HG03354 (cell line): Measurements from ENCODE around the gene CARNS1.
A peak's percentile ranks its signal among the peaks of the same experiment; 100 is the strongest.
"Not testable (repeated sequence)": the region's sequence is repeated elsewhere in the genome, so short reads cannot be mapped to it uniquely, and the experiment has no call there.

Experiments used
- ATAC-seq: cut with Tn5 transposase; IDR thresholded peaks from one replicate; pipeline ENCODE4 v1.9.1; 2021; ENCODE audit warnings: mild to moderate bottlenecking; ENCODE audit not compliant: unreplicated experiment, poor library complexity, severe bottlenecking

CARNS1 gene

DNA sequence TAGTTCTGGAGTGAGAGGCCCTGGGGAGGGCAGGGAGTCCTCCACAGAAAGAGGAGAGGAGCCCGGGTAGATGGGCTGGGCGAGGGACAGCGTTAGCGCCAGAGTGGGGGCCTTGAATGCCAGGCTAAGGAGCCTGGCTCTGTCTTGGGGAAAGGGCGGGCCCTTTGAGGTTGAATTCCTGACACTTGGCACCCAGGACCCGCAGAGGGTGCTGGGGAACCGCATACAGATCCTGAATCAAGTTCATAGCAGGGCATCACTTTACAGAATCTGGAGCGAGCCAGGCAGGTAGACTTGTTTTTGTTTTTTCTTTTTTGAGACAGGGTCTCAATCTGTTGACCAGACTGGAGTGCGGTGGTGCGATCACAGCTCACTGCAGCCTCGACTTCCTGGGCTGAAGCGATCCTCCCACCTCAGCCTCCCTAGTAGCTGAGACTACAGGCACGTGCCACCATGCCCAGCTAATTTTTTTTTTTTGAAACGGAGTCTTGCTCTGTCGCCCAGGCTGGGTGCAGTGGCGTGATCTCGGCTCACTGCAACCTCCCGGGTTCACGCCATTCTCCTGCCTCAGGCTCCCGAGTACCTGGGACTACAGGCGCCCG is 6.1 kb downstream of the CARNS1 start:
- no peak for ATAC-seq

DNA sequence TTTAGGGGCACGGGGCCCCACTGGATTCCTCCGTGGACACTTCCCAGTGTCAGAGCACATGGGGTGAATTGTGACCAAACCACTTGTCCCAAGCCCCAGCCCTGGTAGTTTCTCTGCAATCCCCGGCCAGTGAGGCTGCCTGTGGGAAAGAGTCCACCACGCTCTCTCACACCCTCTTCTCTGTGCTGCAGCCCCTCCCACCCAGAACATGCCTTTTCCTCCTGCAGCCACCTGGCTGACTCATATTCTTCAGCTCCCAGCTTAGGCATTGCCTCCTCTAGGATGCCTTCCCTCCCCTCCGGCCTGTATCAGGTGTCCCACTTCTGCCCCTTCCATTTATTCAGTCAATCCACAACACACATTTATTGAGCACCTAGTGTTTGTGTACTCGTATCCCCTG is 7.4 kb downstream of the CARNS1 start:
- no peak for ATAC-seq

- no peak for ATAC-seq
Measured at GRCh38 chr11:67423466-67423865, 8.0 kb downstream of the CARNS1 start.

DNA sequence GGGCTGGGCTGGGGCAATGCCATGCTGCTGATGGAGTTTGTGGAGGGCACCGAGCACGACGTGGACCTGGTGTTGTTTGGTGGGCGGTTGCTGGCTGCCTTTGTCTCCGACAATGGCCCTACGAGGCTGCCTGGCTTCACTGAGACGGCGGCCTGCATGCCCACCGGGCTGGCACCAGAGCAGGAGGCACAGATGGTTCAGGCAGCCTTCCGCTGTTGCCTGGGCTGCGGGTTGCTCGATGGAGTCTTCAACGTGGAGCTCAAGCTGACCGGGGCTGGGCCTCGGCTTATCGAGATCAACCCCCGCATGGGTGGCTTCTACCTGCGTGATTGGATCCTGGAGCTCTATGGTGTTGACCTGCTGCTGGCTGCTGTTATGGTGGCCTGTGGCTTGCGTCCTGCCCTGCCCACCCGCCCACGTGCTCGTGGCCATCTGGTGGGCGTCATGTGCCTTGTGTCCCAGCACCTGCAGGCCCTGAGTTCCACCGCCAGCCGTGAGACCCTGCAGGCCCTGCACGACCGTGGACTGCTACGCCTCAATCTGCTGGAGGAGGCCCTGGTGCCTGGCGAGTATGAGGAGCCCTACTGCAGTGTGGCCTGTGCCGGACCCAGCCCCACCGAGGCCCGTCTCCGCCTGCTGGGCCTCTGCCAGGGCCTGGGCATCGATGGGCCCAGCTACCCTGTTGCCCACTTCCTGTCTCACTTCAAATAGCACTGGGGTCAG is 8.6 kb downstream of the CARNS1 start:
- no peak for ATAC-seq

DNA sequence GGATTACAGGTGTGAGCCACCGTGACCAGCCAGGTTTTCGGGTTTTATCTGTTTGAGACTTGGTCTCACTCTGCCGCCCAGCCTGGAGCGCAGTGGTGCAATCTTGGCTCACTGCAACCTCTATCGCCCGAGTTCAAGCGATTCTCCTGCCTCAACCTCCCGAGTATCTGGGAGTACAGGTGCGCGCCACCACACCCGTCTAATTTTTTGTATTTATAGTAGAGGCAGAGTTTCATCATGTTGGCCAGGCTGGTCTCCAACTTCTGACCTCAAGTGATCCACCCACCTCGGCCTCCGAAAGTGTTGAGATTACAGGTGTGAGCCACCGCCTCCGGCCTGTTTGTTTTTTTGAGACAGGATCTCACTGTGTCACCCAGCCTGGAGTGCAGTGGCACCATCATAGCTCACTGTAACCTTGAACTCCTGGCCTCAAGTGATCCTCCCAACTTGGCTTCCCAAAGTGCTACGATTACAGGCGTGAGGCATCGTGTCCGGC is 11.9 kb downstream of the CARNS1 start:
- ATAC-seq: not testable (repeated sequence)

DNA sequence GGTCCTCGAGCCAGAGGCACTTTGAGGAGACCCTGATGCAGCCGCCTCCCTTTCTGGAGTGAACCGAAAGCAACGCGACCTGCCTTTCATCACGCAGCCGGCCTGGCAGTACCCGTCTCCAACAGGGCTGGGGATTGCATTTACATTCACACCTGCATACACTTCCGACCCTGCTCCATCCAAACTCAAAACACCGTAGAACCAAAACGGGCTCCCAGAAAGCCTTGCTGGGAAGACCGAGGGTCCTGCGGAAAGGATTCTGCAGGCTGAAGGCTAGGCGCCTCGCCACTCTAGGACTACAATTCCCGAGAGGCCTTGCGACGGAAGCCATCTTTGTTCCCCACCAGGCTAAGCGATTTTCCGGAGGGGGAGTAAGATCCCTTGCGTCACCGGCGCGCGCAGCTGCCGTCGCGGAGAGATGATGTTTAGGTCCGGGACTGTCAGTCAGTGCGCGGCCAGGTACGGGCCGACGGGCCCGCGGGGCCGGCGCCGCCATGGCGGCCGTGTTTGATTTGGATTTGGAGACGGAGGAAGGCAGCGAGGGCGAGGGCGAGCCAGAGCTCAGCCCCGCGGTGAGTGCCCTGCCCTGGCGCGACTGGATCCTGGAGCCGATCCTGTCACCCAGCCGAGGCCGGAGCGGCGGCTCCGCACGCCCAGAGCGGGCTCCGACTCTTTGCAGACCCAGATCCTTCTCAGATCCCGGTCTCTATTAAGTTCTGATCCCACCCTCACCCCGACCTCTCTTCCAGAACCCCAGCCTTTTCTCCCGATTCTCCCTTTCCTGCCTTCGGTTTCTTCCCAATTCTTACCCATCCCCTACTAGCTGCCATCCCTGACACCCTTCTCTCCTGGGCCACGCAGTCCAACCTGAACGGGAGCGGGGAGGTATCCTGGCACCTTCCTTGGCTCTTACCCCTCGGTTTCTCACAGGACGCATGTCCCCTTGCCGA is 12.8 kb downstream of the CARNS1 start, which contains the start of gene RPS6KB2:
TSS of gene RPS6KB2 (plus strand) at position 443 of the 950 bp plus-strand sequence. CDS start at position 495, 52 bp downstream.
- ATAC-seq: peak; percentile 83

GRCh38 chr11:67429038-67429668 is 13.7 kb downstream of the CARNS1 start:
- no peak for ATAC-seq

- no peak for ATAC-seq
Measured at GRCh38 chr11:67429722-67430121, 14.2 kb downstream of the CARNS1 start.

DNA sequence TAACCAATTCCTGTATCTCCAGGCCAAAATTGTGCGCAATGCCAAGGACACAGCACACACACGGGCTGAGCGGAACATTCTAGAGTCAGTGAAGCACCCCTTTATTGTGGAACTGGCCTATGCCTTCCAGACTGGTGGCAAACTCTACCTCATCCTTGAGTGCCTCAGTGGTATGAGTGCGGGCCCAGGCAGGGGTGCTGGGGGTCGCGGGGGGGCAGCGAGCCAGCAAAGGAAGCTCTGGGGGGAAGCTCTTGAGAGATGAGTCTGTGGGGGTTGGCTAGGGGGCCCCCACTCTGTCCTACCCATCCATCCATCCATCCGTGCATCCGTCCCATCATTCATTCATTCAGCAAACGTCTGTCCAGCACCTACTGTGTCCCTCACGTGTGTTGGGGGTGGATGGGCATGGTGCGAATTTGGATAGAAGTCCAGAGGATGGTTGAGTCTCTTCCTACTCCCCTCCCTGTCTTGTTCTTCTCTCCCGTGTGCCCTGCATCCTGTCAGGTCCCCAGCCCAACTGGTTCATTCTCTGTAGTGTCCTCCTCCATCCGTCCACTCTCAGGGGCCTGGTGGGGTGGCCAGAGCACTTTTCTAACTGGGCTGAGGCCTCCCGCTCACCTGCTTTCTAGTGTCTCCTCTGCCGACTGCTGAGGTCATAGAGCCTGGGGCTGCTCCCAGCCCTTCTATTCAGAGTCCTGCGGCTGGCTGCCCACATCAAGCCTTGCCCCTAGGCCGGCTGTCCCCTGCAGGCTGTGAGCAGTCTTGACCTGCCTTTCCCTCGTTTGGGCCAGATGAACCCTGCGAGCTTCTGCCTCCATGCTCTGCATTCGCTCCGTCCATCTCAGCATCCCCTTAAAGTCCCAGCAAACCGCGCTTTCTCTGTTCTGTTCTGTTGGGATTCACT is 16.1 kb downstream of the CARNS1 start:
- ATAC-seq: no peak

DNA sequence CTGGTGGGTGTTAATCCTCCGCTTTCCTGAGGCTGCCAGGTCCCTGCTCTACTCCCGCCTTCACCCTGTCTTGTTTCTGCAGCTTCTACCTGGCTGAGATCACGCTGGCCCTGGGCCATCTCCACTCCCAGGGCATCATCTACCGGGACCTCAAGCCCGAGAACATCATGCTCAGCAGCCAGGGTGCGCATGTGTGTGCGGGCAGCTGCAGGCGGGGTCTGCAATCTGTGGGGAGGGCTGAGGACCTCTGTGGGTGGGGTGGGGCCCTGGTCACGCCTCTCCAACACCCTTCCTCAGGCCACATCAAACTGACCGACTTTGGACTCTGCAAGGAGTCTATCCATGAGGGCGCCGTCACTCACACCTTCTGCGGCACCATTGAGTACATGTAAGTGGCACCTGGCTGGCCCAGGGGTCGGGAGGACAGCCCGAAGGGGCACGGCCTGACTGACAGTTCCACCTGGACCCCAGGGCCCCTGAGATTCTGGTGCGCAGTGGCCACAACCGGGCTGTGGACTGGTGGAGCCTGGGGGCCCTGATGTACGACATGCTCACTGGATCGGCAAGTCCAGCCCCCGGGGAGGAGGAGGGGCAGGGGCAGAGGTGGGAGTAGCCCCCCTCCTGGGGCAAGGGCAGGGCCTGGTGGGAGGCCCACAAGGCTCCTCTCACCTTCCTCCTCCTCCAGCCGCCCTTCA is 17.3 kb downstream of the CARNS1 start:
- ATAC-seq: no peak

- ATAC-seq: no peak
Measured at GRCh38 chr11:67433536-67434394, 18.3 kb downstream of the CARNS1 start.

DNA sequence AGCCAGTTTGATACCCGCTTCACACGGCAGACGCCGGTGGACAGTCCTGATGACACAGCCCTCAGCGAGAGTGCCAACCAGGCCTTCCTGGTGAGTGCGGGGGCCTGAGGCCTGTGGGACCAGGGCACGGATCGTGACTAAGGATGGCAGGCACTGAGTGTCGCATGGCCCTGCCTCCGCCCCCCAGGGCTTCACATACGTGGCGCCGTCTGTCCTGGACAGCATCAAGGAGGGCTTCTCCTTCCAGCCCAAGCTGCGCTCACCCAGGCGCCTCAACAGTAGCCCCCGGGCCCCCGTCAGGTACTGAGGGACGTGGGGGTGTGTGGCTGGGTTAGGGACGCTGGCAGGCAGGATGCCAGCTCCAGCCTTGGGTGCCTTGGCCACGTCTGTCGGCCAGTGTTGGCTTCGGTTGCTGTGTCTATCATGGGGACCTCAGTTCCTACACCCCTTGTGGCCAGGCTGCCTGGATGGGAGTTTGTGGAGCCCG is 19.0 kb downstream of the CARNS1 start:
- ATAC-seq: no peak

DNA sequence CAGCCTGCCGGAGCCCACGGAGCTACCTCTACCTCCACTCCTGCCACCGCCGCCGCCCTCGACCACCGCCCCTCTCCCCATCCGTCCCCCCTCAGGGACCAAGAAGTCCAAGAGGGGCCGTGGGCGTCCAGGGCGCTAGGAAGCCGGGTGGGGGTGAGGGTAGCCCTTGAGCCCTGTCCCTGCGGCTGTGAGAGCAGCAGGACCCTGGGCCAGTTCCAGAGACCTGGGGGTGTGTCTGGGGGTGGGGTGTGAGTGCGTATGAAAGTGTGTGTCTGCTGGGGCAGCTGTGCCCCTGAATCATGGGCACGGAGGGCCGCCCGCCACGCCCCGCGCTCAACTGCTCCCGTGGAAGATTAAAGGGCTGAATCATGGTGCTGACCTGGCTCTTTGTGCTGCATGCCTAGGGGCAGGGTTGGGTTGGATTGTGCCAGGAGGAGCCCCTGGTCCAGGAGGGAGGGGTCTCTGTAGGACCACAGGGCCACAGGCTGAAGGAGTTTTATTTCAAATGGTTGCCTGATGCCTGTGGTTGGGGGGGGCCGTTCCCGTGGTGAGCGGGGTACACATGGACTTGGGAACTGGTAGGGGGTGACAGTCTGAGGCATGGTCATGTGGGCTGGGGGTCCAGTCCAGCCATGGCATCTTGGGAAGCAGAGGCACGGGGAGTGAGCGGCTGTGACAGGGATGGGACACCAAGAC is 19.7 kb downstream of the CARNS1 start:
- ATAC-seq: no peak

DNA sequence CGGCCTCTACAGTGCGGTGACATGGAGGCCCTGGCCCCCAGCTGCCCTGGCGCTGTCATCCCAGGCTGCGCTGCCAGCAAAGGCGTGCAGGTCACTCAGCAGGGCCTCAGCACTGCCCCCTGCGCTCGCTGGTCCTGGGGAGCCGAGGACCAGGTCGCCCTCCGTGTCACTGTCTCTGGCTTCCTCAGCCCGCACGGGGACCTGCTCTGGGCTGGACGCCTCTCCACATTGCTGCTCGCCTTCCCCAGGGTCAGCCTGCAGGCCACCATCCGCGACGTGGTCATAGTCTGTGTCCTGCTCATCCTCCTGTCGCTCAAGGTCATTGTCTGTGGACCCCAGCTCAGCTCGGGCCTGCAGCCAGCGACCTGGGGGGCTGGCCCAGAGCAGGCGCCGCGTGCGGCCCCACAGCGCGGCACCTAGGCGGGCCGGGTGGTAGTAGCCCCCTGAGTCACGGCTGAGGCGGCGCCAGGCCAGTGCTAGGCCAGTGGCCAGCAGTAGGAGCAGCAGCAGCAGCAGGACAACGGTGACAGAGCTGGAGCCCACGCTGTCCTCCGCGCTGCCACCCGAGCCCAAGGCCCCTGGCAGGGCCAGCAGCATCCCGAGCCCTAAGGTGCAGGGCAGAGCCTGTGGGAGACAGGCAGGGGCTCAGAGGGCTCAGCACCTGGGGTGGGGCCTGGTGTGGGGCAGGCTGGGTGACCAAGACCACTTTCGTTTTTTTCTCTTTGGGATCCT is 20.4 kb downstream of the CARNS1 start:
- no peak for ATAC-seq

- ATAC-seq: peak; percentile 42
Measured at GRCh38 chr11:67436459-67437081, 21.1 kb downstream of the CARNS1 start.
